Ramos (cell line): Measurements from ENCODE around the gene KCTD7.
"Not testable (repeated sequence)": the region's sequence is repeated elsewhere in the genome, so short reads cannot be mapped to it uniquely, and the experiment has no call there.

ENCODE experiments used
- in situ Hi-C: fragments of 300-500 bp; cut with MboI; formaldehyde crosslinking; loops from one replicate; pipeline ENCODE4 v1.14.3; 2022; ENCODE audit warnings: low sequenced_read_pairs; ENCODE audit not compliant: unreplicated experiment

KCTD7 gene

GRCh38 chr7:66643395-66643794 lies 14.7 kb downstream of the KCTD7 start:
- in situ Hi-C loops: no loop called here

DNA sequence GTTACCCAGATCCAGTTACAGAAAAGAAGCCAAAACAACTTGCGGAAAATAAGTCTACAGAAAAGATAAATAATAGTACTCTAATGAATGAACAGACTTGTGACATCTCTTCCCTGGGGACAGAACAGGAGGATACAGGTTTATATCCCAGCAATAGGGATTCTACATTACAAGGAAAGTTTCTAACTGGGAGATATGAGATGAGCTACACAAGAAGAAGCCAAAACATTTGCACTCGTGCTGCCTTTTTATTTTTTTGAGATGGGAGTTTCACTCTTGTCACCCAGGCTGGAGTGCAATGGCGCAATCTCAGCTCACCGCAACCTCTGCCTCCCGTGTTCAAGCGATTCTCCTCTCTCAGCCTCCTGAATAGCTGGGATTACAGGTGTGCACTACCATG lies 22.3 kb downstream of the KCTD7 start:
- in situ Hi-C loops: not testable (repeated sequence)

DNA sequence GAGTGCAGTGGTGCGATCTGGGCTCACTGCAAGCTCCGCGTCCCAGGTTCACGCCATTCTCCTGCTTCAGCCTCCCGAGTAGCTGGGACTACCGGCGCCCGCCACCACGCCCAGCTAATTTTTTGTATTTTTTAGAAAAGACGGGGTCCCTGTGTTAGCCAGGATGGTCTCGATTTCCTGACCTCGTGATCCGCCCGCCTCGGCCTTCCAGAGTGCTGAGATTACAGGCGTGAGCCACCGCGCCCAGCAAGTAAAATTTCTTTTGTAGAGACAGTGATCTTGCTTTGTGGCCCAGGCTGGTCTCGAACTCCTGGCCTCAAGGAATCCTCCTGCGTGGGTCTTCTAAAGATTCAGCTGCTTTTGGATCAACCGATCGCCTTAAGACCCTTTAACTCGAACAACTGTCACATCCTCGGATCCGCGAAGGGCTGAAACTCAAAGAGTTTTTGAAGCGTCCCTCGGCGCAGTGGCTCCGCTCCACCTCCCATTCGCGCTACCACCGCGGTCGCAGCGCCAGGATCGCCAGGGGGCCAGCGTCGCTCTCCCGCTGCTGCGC lies 25.1 kb downstream of the KCTD7 start:
- in situ Hi-C loops: not testable (repeated sequence)

DNA sequence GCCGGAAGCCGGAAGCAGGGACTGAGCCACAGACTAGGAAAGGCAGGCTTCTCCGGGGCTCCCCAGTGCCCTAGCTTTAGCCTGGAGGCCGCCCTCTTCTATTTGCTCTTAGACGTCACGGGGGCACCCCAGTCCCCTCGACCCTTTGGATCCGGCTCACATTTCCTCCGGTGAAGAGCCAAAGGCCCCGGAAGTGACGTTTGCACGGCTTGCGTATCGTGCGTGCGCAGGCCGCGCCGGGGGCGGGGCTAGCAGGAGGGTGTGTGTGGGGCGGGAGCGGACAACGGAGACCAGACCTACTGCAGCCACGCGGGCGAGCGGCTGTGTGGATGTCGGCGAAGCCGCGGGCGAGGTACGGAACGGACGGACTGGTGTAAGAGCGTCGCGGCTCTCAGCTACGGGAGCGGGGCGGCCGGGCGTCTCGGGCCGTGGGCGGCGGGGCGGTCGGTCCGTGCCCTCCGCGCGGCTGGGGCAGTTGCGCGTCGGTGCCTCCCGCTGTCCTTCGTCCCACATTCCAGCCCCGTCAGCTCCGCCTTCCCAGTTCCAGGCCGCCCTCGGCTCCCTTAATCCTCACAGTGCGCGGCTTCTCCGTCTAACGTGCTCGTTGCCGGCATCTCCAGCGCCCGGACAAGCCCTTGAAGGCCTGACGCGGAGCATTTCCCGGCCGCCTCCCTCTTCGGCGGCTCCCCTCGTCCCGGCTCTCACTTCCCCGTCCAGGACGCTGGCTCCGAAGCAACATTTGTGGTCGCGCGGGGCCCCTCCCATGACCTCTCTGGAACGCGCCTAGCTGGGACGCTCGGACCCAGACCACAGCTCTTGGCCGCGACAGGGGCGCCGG lies 25.8 kb downstream of the KCTD7 start:
- in situ Hi-C loops: no loop called here

GRCh38 chr7:66655113-66655806 lies 26.6 kb downstream of the KCTD7 start:
- in situ Hi-C loops: not testable (repeated sequence)

- in situ Hi-C loops: not testable (repeated sequence)
These were observed 27.3 kb downstream of the KCTD7 start for GRCh38 chr7:66655826-66656485.

DNA sequence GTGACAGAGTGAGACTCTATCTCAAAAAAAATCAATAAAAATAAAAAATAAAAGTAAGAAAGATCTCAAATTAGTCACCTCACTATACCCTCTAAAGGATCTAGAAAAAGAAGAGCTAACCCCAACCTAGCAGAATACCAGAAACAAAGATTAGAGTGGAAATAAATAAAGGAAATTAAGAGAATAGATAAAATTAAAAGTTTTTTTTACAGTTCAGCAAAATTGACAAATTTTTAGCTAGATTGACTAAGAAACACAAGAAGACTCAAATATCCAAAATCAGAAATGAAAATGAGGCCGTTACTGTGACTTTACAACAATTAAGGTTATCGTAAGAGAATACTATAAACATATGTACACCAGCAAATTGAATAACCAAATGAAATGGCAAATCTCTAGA lies 29.1 kb downstream of the KCTD7 start:
- in situ Hi-C loops: no loop called here

DNA sequence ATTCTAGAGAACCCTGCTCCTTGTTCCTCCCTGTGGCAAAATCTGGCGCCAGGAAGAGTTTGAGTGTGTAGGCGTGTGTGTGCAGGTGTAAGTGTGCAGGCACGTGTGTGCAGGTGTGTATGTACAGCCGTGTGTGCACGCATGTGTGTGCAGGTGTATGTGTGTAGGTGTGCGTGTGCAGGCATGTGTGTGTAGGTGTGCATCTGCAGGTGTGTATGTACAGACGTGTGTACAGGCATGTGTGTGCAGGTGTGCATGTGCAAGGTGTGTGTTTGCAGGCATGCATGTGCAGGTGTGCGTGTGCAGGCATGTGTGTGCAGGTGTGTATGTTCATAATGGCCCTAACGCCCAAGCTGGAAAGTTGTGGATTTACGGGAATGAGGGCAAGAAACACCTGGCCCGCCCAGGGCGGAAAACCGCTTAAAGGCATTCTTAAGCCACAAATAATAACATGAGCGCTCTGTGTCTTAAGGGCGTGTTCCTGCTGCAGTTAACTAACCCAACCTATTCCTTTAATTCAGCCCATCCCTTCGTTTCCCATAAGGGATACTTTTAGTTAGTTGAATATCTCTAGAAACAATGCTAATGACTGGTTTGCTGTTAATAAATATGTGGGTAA lies 34.1 kb downstream of the KCTD7 start:
- in situ Hi-C loops: no loop called here

DNA sequence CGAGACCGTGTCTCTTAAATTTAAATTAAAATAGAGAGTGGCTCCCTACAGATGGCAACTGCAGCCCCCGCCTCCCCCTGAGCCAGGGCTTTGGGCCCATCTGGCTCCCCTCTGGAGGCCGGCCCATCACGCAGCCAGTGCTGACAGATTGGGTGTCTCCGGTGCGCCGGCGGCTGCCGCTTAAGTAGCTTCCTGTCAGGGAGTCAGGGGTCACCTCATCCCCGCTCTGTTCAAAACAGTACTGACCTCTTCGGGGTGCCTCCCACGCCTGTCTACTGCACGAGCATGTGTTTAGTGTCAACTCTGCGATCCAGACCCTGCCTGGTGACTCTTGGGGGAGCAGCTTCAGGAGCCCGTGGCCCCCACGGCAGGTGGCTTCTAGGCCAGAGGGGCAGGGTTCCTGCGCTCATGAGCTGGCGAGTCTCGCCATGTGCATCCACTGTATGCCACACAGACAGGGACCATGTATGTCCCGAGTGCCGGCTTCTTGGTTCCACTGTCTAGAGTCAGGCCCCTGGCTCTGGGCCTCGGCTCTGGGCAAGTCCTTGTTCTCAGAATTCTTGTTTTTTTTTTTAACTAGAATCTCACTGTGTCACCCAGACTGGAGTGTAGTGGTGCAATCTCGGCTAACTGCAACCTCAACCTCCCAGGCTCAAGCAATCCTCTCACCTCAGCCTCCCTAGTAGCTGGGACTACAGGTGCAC lies 36.1 kb downstream of the KCTD7 start:
- in situ Hi-C loops: no loop called here

DNA sequence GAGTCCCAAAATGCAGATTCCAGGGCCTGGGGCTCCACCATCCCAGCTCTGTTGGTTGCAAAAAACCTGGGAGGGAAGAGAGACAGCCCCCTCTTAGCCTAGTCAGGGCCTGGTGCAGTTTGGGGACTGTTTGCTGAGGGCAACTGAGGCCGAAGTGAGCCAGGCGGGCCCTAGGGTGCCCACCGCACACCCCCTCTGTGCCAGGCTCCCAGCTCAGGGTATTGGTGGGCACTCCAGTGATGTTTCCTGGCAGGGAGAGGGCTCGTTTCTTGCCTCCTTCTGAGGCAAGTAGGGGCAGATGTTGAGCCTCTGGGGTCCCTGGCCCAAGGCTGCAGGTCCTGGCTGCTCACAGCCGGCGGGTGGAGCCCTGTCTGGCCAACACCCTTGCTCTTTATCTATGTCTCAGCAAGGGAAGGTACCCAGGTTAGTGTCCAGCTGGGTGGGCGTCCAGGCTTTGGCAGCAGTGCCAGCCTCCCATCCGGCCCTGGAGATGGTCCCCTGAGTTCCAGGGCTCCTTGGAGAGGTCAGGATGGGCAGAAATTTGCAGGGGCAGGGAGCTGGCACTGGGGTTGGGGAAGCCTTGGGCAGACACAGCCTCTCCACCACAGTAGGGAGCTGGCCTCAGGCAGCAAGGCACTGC lies 37.8 kb downstream of the KCTD7 start:
- in situ Hi-C loops: no loop called here

DNA sequence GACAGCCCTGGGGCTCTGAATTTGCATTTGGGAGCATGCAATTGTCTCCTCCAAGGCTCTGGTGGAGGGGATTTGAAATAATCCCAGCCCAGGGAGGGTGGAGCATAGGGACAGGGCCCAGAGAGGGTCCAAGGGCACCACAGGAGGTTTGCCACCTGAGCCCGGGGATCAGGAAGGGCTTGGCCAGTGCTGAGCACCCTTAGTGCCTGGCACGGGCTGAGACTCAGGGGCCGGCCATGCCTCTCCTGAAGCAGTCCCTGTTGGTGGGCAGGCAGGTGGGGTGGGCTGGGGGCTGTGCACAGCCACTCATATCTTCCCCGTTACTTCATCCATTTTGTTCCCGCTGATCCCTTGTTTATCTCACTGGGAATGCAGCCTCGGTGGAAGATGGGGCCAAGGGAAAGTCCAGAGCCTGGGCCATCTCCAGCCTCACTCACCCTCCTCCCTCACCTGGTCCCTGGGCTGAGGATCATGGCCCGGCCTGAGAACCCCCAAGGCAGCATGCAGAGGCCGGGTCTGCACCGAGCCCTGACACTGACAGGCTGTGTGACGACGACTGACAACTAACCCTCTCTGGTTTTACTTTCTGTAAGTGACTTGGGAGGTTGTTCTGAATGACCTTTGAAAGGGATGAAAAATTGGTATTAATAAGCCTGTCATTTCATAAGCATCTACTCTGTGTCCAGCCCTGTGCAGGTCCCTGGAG lies 38.5 kb downstream of the KCTD7 start:
- in situ Hi-C loops: no loop called here

DNA sequence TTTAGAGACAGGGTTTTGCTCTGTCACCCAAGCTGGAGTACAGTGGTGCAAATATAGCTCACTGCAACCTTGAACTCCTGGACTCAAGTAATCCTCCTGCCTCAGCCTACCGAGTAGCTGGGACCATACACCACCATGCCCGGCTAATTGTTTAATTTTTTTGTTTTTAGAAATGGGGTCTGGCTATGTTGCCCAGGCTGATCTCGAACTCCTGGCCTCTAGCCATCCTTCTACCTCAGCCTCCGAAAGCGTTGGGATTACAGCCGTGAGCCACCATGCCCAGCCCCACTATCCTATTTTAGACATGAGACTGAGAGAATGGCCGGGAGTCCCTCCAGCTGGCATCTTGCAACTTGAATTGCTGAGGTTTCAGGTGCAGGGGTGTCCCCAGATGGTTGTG lies 39.4 kb downstream of the KCTD7 start:
- in situ Hi-C loops: no loop called here

DNA sequence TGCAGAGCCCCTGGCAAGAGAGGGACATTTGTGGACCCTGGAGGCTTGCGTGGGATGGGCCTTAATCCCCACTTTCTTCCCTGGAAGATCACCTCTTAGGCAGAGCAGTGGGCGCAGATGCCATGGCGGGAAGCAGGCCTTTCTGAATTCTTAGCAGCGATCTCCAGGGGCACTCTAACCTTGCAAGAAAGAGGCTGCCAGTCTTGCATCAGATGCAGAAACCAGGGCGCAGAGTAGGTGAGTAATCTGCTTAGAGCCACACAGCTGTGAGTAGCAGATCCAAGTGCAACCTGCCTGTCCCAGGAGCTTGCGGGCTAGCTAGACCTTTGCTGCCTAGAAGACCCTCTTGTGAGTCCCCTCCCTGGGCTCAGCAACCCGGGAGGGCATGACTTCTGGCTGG lies 40.0 kb downstream of the KCTD7 start:
- in situ Hi-C loops: no loop called here

- in situ Hi-C loops: no loop called here
These were observed 40.4 kb downstream of the KCTD7 start for GRCh38 chr7:66669088-66669487.

GRCh38 chr7:66669496-66669895 lies 40.8 kb downstream of the KCTD7 start:
- in situ Hi-C loops: no loop called here

DNA sequence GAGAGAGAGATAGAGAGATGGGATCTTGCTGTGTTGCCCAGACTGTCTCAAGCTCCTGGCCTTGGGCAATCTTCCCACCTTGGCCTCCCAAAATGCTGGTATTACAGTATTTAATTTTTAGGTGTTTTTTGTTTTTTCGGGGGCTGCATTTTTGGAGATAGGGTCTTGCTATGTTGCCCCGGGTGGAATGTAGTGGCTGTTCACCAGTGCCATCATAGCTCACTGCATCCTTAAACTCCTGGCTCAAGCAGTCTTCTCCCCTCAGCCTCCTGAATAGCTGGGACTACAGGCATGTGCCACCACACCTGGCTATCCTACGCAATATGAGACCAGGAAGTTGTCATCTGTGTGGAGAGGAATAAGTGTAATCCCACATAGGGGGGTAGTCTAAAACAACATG lies 42.4 kb downstream of the KCTD7 start:
- in situ Hi-C loops: no loop called here

GRCh38 chr7:66671486-66671885 lies 42.8 kb downstream of the KCTD7 start:
- in situ Hi-C loops: not testable (repeated sequence)

- in situ Hi-C loops: not testable (repeated sequence)
These were observed 43.9 kb downstream of the KCTD7 start for GRCh38 chr7:66672432-66673123.
